Vagina (tissue), 2 donors: ENCODE data around the gene DNMT1.

ENCODE experiments used
- CTCF ChIP-seq, 3 experiments: fragments of 450-650 bp in 2 of 3; fragments of 200-600 bp in 1 of 3; sonication (generic) in 1 of 3; IDR thresholded peaks; one replicate each; pipeline ENCODE4 v1.5.1; 2017 to 2019; ENCODE audit warnings: antibody characterized with exemption in 3 of 3, mild to moderate bottlenecking in 2 of 3, moderate library complexity in 2 of 3
- POLR2AphosphoS5 ChIP-seq, 2 donors: sonication (generic); formaldehyde crosslinking; IDR thresholded peaks; one replicate each; pipeline ENCODE4 v1.9.0; 2017; ENCODE audit warnings: antibody characterized with exemption in 2 of 2, mild to moderate bottlenecking in 2 of 2, low read depth in 1 of 2; ENCODE audit not compliant: insufficient read depth in 1 of 2

GRCh38 chr19:10142701-10143375 lies 51.9 kb downstream of the DNMT1 start:
- TF ChIP-seq CTCF (IDR thresholded peaks at IDR 0.05) (no peak), POLR2AphosphoS5 (IDR thresholded peaks at IDR 0.05; ENCODE audit: insufficient read depth in 1 of 2, low read depth in 1 of 2) (no peak)
